HepG2 (cell line): Measurements from ENCODE around the gene NR2C1. TPM values are rescaled to one million over a fixed set of nuclear protein-coding genes. Genes with fewer than 3 reads are reported as not detected.

ENCODE experiments used
- ARID5B ChIP-seq: IDR thresholded peaks from 2 replicates; pipeline ENCODE4 v1.4.0; 2020; ENCODE audit warnings: mild to moderate bottlenecking, missing genetic modification reagents
- ARNT2 ChIP-seq: sonication (generic); formaldehyde crosslinking; IDR thresholded peaks from 2 replicates; pipeline ENCODE4 v1.8.0; 2022; ENCODE audit warnings: mild to moderate bottlenecking, low read depth, missing genetic modification reagents, moderate library complexity
- GATAD1 ChIP-seq: IDR thresholded peaks from 2 replicates; pipeline ENCODE4 v1.6.1; 2016; ENCODE audit warnings: missing genetic modification reagents, missing compliant biosample characterization
- HNRNPK ChIP-seq: fragments of 200-400 bp; formaldehyde crosslinking; IDR thresholded peaks from 2 replicates; pipeline ENCODE4 v1.6.1; 2018; ENCODE audit warnings: low read length, low read depth, moderate library complexity, mild to moderate bottlenecking; ENCODE audit not compliant: poor library complexity, severe bottlenecking
- IRF1 ChIP-seq: sonication (generic); formaldehyde crosslinking; IDR thresholded peaks from 2 replicates; pipeline ENCODE4 v1.4.0; 2020; ENCODE audit warnings: low read depth, mild to moderate bottlenecking, missing genetic modification reagents
- KLF9 ChIP-seq: IDR thresholded peaks from 2 replicates; pipeline ENCODE4 v1.6.1; 2016; ENCODE audit warnings: low read depth
- NAIF1 ChIP-seq: sonication (generic); formaldehyde crosslinking; IDR thresholded peaks from 2 replicates; pipeline ENCODE4 v1.5.0; 2020; ENCODE audit warnings: mild to moderate bottlenecking, missing genetic modification reagents, borderline replicate concordance
- SAP130 ChIP-seq: IDR thresholded peaks from 2 replicates; pipeline ENCODE4 v1.6.1; 2016; ENCODE audit warnings: low read depth
- TBP ChIP-seq: sonication (generic); formaldehyde crosslinking; IDR thresholded peaks from 2 replicates; pipeline ENCODE4 v1.5.0; 2020; ENCODE audit warnings: missing genetic modification reagents
- TFE3 ChIP-seq: IDR thresholded peaks from 2 replicates; pipeline ENCODE4 v1.6.1; 2016
- THAP11 ChIP-seq: IDR thresholded peaks from 2 replicates; pipeline ENCODE4 v1.6.1; 2016; ENCODE audit warnings: missing biosample characterization, missing genetic modification reagents
- ZBTB2 ChIP-seq: sonication (generic); formaldehyde crosslinking; IDR thresholded peaks from 2 replicates; pipeline ENCODE4 v1.8.0; 2022; ENCODE audit warnings: low read depth, missing genetic modification reagents
- ZNF703 ChIP-seq: sonication (generic); formaldehyde crosslinking; IDR thresholded peaks from 2 replicates; pipeline ENCODE4 v1.5.1; 2020; ENCODE audit warnings: missing genetic modification reagents, mild to moderate bottlenecking, moderate library complexity, borderline replicate concordance
- ZSCAN31 ChIP-seq: sonication (generic); formaldehyde crosslinking; IDR thresholded peaks from 2 replicates; pipeline ENCODE4 v1.5.0; 2020; ENCODE audit warnings: low read depth, mild to moderate bottlenecking, missing genetic modification reagents
- ZZZ3 ChIP-seq: sonication (generic); formaldehyde crosslinking; IDR thresholded peaks from 2 replicates; pipeline ENCODE4 v1.4.0; 2020; ENCODE audit warnings: missing genetic modification reagents, mild to moderate bottlenecking, borderline replicate concordance
- polyA plus RNA-seq, 8 experiments: library from polyadenylated mRNA; depleted of rRNA in 3 of 8; stranded (reverse) in 7 of 8; unstranded in 1 of 8; fragments of >200 nt; fragmentation: Illumina TruSeq in 4 of 8; extraction: Trizol in 4 of 8; gene quantifications; 2 replicates each; pipeline versions ENCODE4 v1.2.1 to v1.2.3, GENCODE V29; 2011 to 2016; ENCODE audit warnings: low read depth in 4 of 8, missing spikeins in 1 of 8, mixed read lengths in 1 of 8; ENCODE audit not compliant: insufficient read depth in 1 of 8
- total RNA-seq, 5 experiments: library from RNA; depleted of rRNA; stranded (reverse); fragments of >200 nt; fragmentation: Illumina TruSeq; extraction: Trizol; gene quantifications; 2 replicates each; pipeline ENCODE4 v1.2.3, GENCODE V29; 2016; ENCODE audit warnings: low read depth in 1 of 5
- TF ChIP-seq, protein P1 (sequence below): IDR thresholded peaks from 2 replicates; pipeline ENCODE4 v1.6.1; 2016; ENCODE audit warnings: mild to moderate bottlenecking
- TF ChIP-seq, protein P2 (sequence below): sonication (generic); formaldehyde crosslinking; IDR thresholded peaks from 2 replicates; pipeline ENCODE4 v1.5.0; 2020; ENCODE audit warnings: missing genetic modification reagents

Gene NR2C1
- total and polyA plus RNA-seq, 2 of the 13 experiments (the other 11 are each of a cell fraction or from before 2014, with no cell fraction given) = 38.0 to 70.8 TPM

DNA sequence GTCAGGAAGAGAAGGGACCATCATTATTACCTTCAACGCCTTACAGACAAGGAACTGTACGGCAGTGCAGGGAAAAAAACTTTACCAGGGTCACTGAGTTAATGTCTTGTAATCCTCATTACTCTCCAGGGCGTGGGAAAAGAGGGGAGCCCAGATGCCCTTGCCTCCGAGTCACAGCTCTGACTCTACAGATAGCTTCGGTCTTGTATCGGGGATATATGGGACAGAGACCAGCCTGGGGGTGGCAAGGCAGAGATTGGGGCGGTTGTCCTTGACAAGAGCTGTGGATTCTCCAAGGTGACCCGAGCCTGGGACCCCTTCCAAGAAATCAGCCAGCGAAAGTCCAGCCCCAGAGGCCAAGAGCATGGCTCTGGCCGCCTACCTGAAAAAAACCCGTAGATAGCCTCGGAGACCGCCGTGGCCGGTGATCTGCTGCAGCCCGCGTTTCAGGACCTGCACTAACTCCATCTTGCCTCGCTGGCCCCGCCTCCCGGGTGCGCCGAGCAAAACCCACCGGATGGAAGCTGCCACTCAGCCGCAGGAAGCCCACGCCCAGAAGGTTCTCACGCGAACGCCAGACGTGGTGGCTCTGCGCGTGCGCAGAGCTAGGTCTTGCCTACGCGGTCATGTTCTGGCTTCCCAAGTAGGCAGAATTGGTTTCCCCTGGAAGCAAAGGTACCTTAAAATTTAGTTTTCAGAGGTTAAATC, 70.1 kb downstream of the NR2C1 start, which contains the start of gene NDUFA12 (continued):
- TF ChIP-seq, protein P1, sequence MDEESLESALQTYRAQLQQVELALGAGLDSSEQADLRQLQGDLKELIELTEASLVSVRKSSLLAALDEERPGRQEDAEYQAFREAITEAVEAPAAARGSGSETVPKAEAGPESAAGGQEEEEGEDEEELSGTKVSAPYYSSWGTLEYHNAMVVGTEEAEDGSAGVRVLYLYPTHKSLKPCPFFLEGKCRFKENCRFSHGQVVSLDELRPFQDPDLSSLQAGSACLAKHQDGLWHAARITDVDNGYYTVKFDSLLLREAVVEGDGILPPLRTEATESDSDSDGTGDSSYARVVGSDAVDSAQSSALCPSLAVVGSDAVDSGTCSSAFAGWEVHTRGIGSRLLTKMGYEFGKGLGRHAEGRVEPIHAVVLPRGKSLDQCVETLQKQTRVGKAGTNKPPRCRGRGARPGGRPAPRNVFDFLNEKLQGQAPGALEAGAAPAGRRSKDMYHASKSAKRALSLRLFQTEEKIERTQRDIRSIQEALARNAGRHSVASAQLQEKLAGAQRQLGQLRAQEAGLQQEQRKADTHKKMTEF (CRISPR knock-in tag) = peak; percentile 77; the same call in 1 of the 2 replicates
- TF ChIP-seq ARID5B (peak; percentile 74), KLF9 (CRISPR knock-in tag) (no peak; the same call in 1 of the 2 replicates), SAP130 (peak; percentile 86), ZZZ3 (CRISPR knock-in tag) (no peak; the same call in 1 of the 2 replicates), ZBTB2 (CRISPR knock-in tag) (no peak), HNRNPK (no peak), TBP (CRISPR knock-in tag) (no peak), THAP11 (CRISPR knock-in tag) (peak; percentile 93), GATAD1 (peak; percentile 97), ARNT2 (CRISPR knock-in tag) (peak; percentile 68), NAIF1 (CRISPR knock-in tag) (peak; percentile 59; the same call in 1 of the 2 replicates), ZSCAN31 (CRISPR knock-in tag) (no peak), TFE3 (CRISPR knock-in tag) (peak; percentile 75; the same call in 1 of the 2 replicates), ZNF703 (CRISPR knock-in tag) (no peak), IRF1 (no peak)
- TF ChIP-seq, protein P2, sequence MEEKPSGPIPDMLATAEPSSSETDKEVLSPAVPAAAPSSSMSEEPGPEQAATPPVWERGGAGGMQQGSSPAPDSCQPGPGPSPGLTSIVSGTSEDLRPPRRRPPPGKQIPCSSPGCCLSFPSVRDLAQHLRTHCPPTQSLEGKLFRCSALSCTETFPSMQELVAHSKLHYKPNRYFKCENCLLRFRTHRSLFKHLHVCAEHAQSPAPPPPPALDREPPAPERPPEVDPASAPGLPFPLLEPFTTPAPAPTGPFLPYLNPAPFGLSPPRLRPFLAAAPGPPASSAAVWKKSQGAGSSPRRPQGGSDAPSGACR (CRISPR knock-in tag) = no peak
